K562 treated with DMSO at 1 percent for 12 hours (cell line): ENCODE measurements around the gene ZMAT3. TPM values are rescaled to one million over a fixed set of nuclear protein-coding genes. Genes with fewer than 3 reads are reported as not detected.

Experiments used
- total RNA-seq: library from RNA; unstranded; fragments of 300-600 nt; gene quantifications from 2 replicates; pipeline ENCODE4 v1.2.3, GENCODE V29; 2022; ENCODE audit not compliant: insufficient read depth

The ZMAT3 gene
- total RNA-seq: 2.5 and 9.7 TPM in 2 replicates

GRCh38 chr3:179071323-179072099 is at the start of gene ZMAT3:
ZMAT3 (minus strand) TSS chr3:179071809; CDS start chr3:179067752, 4,057 bp downstream.

Other genes starting within 250 kb of the ZMAT3 start
- 2.5 and 9.5 TPM in 2 replicates for gene PIK3CA, start 76.5 kb upstream of the ZMAT3 start, total RNA-seq
- gene KCNMB3, start 179.3 kb upstream of the ZMAT3 start, total RNA-seq: 3.6 and 12.3 TPM in 2 replicates